ENCODE measurements around the gene TNXB.

DNA sequence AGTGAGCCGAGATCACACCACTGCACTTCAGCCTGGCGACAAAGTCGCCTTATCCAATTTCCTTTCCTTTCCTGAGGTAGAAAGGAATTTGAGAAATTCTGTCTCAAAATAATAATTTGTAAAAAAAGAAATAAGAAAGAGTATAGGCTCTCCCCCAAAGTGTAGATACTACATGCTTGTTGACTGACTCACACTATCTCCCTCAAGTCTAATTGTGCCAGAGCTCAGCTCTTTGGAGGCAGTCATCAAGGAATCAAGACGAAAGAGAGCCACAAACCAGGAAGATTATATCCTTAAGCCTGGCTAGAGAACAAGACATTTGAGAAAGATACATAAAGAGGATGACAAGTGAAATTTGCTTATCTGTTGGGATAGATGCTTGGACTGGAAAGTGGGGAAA is 24.6 kb upstream of the TNXB start:
- TF ChIP-seq, protein P1, sequence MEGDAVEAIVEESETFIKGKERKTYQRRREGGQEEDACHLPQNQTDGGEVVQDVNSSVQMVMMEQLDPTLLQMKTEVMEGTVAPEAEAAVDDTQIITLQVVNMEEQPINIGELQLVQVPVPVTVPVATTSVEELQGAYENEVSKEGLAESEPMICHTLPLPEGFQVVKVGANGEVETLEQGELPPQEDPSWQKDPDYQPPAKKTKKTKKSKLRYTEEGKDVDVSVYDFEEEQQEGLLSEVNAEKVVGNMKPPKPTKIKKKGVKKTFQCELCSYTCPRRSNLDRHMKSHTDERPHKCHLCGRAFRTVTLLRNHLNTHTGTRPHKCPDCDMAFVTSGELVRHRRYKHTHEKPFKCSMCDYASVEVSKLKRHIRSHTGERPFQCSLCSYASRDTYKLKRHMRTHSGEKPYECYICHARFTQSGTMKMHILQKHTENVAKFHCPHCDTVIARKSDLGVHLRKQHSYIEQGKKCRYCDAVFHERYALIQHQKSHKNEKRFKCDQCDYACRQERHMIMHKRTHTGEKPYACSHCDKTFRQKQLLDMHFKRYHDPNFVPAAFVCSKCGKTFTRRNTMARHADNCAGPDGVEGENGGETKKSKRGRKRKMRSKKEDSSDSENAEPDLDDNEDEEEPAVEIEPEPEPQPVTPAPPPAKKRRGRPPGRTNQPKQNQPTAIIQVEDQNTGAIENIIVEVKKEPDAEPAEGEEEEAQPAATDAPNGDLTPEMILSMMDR (IDR thresholded peaks at IDR 0.05): no peak
- TF ChIP-seq POLR2A (IDR thresholded peaks at IDR 0.05): no peak
